Nephron (organoid): Measurements from ENCODE around the gene DGKH.
A peak's percentile ranks its signal among the peaks of the same experiment; 100 is the strongest.

Source experiments
- H3K27ac Mint-ChIP-seq, 3 experiments: 2 replicates each; pipeline ENCODE4 v1.8.0; 2020; ENCODE audit warnings: mixed read lengths in 3 of 3, mild to moderate bottlenecking in 2 of 3, moderate library complexity in 1 of 3
- H3K27me3 Mint-ChIP-seq: 2 replicates; pipeline ENCODE4 v1.8.0; 2021; ENCODE audit warnings: low read depth, mild to moderate bottlenecking, moderate library complexity, mixed read lengths
- H3K36me3 Mint-ChIP-seq: 2 replicates; pipeline ENCODE4 v1.8.0; 2020; ENCODE audit warnings: low read depth, mixed read lengths
- H3K4me1 Mint-ChIP-seq: 2 replicates; pipeline ENCODE4 v1.8.0; 2020; ENCODE audit warnings: mixed read lengths
- H3K4me3 Mint-ChIP-seq, 3 experiments: 2 replicates each; pipeline ENCODE4 v1.8.0; 2020; ENCODE audit warnings: mild to moderate bottlenecking in 3 of 3, mixed read lengths in 3 of 3, moderate library complexity in 2 of 3
- H3K9me3 Mint-ChIP-seq: 2 replicates; pipeline ENCODE4 v1.8.0; 2020; ENCODE audit warnings: mixed read lengths
- TF ChIP-seq, protein P1 (sequence below), 3 experiments: fragments of 200-600 bp; sonication (generic); IDR thresholded peaks; one replicate each; pipeline ENCODE4 v1.5.0; 2021; ENCODE audit warnings: antibody characterized with exemption in 3 of 3; ENCODE audit not compliant: unreplicated experiment in 3 of 3

DGKH gene

DNA sequence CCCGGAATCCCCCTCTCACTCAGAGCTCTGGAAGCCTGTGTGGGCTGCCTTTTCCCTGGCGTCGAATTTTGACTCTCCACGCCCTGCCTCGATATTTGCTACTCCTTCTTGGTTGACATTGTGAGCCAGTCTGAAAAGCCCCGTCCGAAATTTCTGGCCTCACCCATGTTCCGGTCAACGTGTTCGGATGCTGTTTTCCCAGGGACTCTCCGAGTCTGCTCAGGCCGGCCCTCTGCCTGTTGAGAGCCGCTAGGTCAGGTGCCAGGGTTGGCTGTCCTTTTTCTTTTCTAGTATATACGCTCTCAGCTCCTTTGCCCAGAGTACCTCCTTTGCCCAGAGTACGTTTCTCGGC, 6.8 kb upstream of the DGKH start:
- H3K27me3 Mint-ChIP-seq: peaks cover 44% of the 10 kb centered on the region
- TF ChIP-seq, protein P1, sequence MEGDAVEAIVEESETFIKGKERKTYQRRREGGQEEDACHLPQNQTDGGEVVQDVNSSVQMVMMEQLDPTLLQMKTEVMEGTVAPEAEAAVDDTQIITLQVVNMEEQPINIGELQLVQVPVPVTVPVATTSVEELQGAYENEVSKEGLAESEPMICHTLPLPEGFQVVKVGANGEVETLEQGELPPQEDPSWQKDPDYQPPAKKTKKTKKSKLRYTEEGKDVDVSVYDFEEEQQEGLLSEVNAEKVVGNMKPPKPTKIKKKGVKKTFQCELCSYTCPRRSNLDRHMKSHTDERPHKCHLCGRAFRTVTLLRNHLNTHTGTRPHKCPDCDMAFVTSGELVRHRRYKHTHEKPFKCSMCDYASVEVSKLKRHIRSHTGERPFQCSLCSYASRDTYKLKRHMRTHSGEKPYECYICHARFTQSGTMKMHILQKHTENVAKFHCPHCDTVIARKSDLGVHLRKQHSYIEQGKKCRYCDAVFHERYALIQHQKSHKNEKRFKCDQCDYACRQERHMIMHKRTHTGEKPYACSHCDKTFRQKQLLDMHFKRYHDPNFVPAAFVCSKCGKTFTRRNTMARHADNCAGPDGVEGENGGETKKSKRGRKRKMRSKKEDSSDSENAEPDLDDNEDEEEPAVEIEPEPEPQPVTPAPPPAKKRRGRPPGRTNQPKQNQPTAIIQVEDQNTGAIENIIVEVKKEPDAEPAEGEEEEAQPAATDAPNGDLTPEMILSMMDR (IDR thresholded peaks at IDR 0.05; ENCODE audit: unreplicated experiment in 3 of 3): peak; percentile 38 to 43 (median 39)

DNA sequence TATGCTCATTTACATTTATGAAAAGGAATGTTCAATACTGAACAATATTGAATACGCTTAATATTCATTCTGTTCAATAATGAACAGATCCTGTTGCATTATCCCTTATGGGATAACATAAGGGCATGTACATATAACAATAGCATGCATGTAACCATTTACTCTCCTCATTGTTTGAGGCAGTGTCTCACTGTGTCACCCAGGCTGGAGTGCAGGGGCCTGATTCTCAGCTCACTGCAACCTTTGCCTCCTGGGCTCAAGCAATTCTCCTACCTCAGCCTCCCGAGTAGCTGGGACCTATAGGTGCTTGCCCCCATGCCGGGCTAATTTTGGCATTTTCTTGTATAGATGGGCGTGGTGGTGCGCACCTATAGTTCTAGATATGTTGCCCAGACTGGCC, 4.8 kb upstream of the DGKH start:
- peaks cover 44% of the 10 kb centered on the region for H3K27me3 Mint-ChIP-seq
- H3K4me1 Mint-ChIP-seq: peaks cover 11% of the 10 kb centered on the region
- H3K4me3 Mint-ChIP-seq: peak overlapping the region in 2 of 3 experiments; percentile 30 to 34
- TF ChIP-seq, protein P1 (IDR thresholded peaks at IDR 0.05; ENCODE audit: unreplicated experiment in 3 of 3): no peak
- H3K9me3 Mint-ChIP-seq: no peaks in the 10 kb centered on the region
- no peaks in the 10 kb centered on the region for H3K36me3 Mint-ChIP-seq
- no peak overlapping the region for H3K27ac Mint-ChIP-seq

More for the DNA sequence above, 6.8 kb upstream of the DGKH start:
- H3K4me3 Mint-ChIP-seq: peak overlapping the region; percentile 90 to 99 (median 94)
- peaks cover 6% of the 10 kb centered on the region for H3K4me1 Mint-ChIP-seq
- H3K36me3 Mint-ChIP-seq: no peaks in the 10 kb centered on the region
- H3K27ac Mint-ChIP-seq: peak overlapping the region; percentile 73 to 96 (median 89)
- H3K9me3 Mint-ChIP-seq: no peaks in the 10 kb centered on the region

DNA sequence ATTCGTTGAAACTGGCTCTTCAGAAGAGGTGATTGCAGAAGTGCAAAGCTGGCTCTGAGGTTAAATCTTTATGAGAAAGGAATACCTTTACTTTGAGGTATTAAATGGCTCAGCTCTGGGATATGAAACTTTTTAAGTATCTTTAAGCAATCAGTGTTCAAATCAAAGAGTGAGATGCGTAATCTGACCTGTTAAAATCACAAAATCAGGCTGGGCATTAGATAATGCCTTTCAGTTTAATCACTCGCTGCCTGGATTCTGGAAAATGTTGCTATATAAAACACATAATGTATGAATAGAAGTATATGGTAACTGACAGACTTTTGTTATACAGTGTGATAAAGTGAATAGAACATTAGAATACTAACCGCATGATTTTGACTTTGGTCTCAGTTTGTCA, 2.0 kb upstream of the DGKH start:
- H3K27me3 Mint-ChIP-seq: peaks cover 31% of the 10 kb centered on the region
- H3K4me1 Mint-ChIP-seq: peaks cover 11% of the 10 kb centered on the region
- no peaks in the 10 kb centered on the region for H3K9me3 Mint-ChIP-seq
- H3K36me3 Mint-ChIP-seq: peaks cover 3% of the 10 kb centered on the region
- peak overlapping the region; percentile 26 to 55 (median 44) for H3K4me3 Mint-ChIP-seq
- H3K27ac Mint-ChIP-seq: no peak overlapping the region
- TF ChIP-seq, protein P1 (IDR thresholded peaks at IDR 0.05; ENCODE audit: unreplicated experiment in 3 of 3): no peak

DNA sequence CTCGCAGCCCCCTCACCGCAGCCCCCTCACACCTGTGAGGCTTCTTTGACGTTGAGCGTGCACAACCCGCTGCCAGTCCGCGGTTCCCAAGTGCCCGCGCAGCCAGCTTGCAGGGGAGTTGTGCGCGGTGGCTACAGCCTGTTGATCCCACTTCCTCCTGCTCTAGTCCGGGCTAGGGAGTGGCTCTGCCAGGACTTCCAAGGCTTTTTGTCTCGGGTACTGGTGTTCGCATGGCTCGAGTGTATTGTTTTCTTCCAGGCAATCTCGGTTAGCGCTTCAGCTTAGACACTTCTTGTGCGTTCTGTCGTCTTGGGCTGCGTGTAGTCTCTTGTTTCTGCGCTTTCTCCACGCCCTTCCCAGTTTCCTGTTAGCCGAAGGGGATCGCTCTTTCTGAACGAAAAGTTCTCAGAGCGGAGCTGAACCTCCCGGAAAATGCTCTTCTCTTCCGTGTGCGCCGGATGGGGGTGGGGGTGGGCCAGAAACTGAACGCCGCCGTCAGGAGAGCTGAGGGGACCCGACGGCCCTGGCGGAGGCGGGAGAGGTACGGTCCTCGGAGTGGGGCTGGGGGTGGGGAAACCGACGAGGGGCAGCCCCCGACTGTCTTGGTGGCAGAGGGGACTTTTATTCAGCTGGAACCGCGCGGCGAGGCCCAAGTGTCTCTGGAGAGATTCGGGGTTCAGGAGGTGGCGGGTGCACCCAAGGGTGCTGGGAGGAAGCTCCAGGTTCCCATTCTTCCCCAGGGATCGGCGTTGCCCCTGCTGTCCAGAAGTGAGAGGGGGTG, 697 bp upstream of the DGKH start:
- Mint-ChIP-seq H3K4me3 (peak overlapping the region; percentile 87 to 91 (median 90)), H3K36me3 (peaks cover 3% of the 10 kb centered on the region), H3K27me3 (peaks cover 25% of the 10 kb centered on the region), H3K9me3 (no peaks in the 10 kb centered on the region), H3K4me1 (peaks cover 5% of the 10 kb centered on the region), H3K27ac (peak overlapping the region; percentile 58 to 93 (median 85))
- TF ChIP-seq, protein P1 (IDR thresholded peaks at IDR 0.05; ENCODE audit: unreplicated experiment in 3 of 3): no peak

DNA sequence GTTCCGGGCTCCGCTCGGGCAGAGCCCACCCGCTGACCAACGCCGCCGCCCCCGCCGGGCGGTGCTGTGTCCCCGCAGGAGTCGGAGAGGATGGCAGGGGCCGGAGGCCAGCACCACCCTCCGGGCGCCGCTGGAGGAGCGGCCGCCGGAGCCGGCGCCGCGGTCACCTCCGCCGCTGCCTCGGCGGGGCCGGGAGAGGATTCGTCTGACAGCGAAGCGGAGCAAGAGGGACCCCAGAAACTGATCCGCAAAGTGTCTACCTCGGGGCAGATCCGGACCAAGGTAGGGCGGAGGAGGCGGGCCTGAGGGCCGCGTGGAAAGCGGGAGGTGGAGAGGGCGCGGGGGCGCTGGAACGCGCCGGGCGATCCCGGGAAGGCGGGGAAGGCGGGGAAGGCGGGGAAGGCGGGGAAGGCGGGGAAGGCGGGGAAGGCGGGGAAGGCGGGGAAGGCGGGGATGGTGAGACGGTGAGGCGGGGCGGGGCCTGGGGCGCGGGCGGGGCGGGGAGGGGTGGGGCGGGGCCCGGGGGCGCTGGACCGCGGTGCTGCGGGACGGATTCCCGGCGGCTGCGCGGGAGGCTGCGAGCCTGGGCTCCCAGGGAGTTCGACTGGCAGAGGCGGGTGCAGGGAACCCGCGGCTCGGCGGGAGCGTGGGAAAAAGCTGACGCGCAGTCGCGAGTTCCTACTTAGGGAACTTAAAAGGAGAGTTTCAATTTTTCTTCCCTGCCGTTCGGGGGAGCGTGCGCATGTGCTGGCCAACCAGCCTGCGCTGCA, 421 bp downstream of the DGKH start:
- TF ChIP-seq, protein P1 (IDR thresholded peaks at IDR 0.05; ENCODE audit: unreplicated experiment in 3 of 3): no peak
- peak overlapping the region; percentile 87 to 88 (median 88) for H3K4me3 Mint-ChIP-seq
- H3K36me3 Mint-ChIP-seq: peaks cover 3% of the 10 kb centered on the region

More for the DNA sequence above, 421 bp downstream of the DGKH start:
- peaks cover 24% of the 10 kb centered on the region for H3K27me3 Mint-ChIP-seq
- peaks cover 5% of the 10 kb centered on the region for H3K4me1 Mint-ChIP-seq
- no peaks in the 10 kb centered on the region for H3K9me3 Mint-ChIP-seq
- peak overlapping the region in 1 of 3 experiments; percentile 44 for H3K27ac Mint-ChIP-seq
